GM18951 (cell line): ENCODE measurements around the gene S100A13.

Experiments used
- POLR2A ChIP-seq: IDR thresholded peaks from 4 replicates; pipeline ENCODE4 v1.6.1; 2011; ENCODE audit warnings: mild to moderate bottlenecking; ENCODE audit not compliant: insufficient read length, insufficient read depth; ENCODE audit errors: extremely low read depth
- in situ Hi-C: fragments of 300-500 bp; cut with MboI; formaldehyde crosslinking; loops from one replicate; pipeline ENCODE4 v1.12.0; 2022; ENCODE audit warnings: low sequenced_read_pairs, mixed read lengths, inconsistent platforms; ENCODE audit not compliant: unreplicated experiment

The S100A13 gene

GRCh38 chr1:153612111-153612754 is 15.1 kb downstream of the S100A13 start:
- TF ChIP-seq POLR2A = no peak
- in situ Hi-C loops = no loop called here

- no peak for TF ChIP-seq POLR2A
- in situ Hi-C loops = no loop called here
Observed at GRCh38 chr1:153611356-153611755, 15.9 kb downstream of the S100A13 start.

- in situ Hi-C loops = no loop called here
- no peak for TF ChIP-seq POLR2A
Observed at GRCh38 chr1:153610811-153611301, 16.4 kb downstream of the S100A13 start.

GRCh38 chr1:153610334-153610733 is 17.0 kb downstream of the S100A13 start:
- no peak for TF ChIP-seq POLR2A
- in situ Hi-C loops = no loop called here

- no peak for TF ChIP-seq POLR2A
- in situ Hi-C loops = no loop called here
Observed at GRCh38 chr1:153609585-153609907, 17.8 kb downstream of the S100A13 start.

- in situ Hi-C loops = no loop called here
- TF ChIP-seq POLR2A = no peak
Observed at GRCh38 chr1:153608742-153609584, 18.3 kb downstream of the S100A13 start.

GRCh38 chr1:153608089-153608682 is 19.1 kb downstream of the S100A13 start:
- TF ChIP-seq POLR2A = no peak
- in situ Hi-C loops = no loop called here

- TF ChIP-seq POLR2A = no peak
- in situ Hi-C loops = no loop called here
Observed at GRCh38 chr1:153607381-153607780, 19.9 kb downstream of the S100A13 start.

GRCh38 chr1:153606194-153606593 is 21.1 kb downstream of the S100A13 start:
- no peak for TF ChIP-seq POLR2A
- in situ Hi-C loops = no loop called here

GRCh38 chr1:153602749-153603148 is 24.6 kb downstream of the S100A13 start:
- in situ Hi-C loops = no loop called here
- TF ChIP-seq POLR2A = no peak

- no peak for TF ChIP-seq POLR2A
- in situ Hi-C loops = no loop called here
Observed at GRCh38 chr1:153599847-153600246, 27.5 kb downstream of the S100A13 start.

- TF ChIP-seq POLR2A = peak; percentile 55
- in situ Hi-C loops = no loop called here
Observed at GRCh38 chr1:153598309-153599172, 28.8 kb downstream of the S100A13 start.

- no peak for TF ChIP-seq POLR2A
- in situ Hi-C loops = no loop called here
Observed at GRCh38 chr1:153597206-153597605, 30.1 kb downstream of the S100A13 start.

- in situ Hi-C loops = no loop called here
Observed at GRCh38 chr1:153592748-153593147, 34.6 kb downstream of the S100A13 start.

More at GRCh38 chr1:153592748-153593147, 34.6 kb downstream of the S100A13 start:
- TF ChIP-seq POLR2A = no peak
